Immature natural killer cell (primary cell): ENCODE results near the gene ABHD8. TPM values are rescaled to one million over a fixed set of nuclear protein-coding genes. Genes with fewer than 3 reads are reported as not detected.
A peak's percentile ranks its signal among the peaks of the same experiment; 100 is the strongest.

Experiments
- DNase-seq, 3 donors: peaks; one replicate each; pipeline ENCODE4 v3.0.0; 2022; ENCODE audit warnings: mixed read lengths in 1 of 3
- H3K27ac Mint-ChIP-seq, 6 donors: one replicate each; pipeline ENCODE4 v1.8.0; 2020; ENCODE audit warnings: mixed read lengths in 6 of 6, mild to moderate bottlenecking in 5 of 6, inconsistent platforms in 4 of 6, moderate library complexity in 3 of 6
- H3K27me3 Mint-ChIP-seq, 3 donors: one replicate each; pipeline ENCODE4 v1.8.0; 2020 to 2021; ENCODE audit warnings: low read depth in 3 of 3, mild to moderate bottlenecking in 3 of 3, mixed read lengths in 3 of 3, moderate library complexity in 3 of 3, inconsistent platforms in 1 of 3
- H3K36me3 Mint-ChIP-seq, 3 donors: one replicate each; pipeline ENCODE4 v1.8.0; 2020; ENCODE audit warnings: mixed read lengths in 3 of 3, inconsistent platforms in 2 of 3, mild to moderate bottlenecking in 2 of 3
- H3K4me1 Mint-ChIP-seq, 2 donors: one replicate each; pipeline ENCODE4 v1.8.0; 2020; ENCODE audit warnings: inconsistent platforms in 2 of 2, mild to moderate bottlenecking in 2 of 2, mixed read lengths in 2 of 2, moderate library complexity in 1 of 2
- H3K4me3 Mint-ChIP-seq, 5 donors: one replicate each; pipeline ENCODE4 v1.8.0; 2020; ENCODE audit warnings: mild to moderate bottlenecking in 5 of 5, mixed read lengths in 5 of 5, inconsistent platforms in 3 of 5, moderate library complexity in 3 of 5
- H3K9me3 Mint-ChIP-seq, 6 donors: one replicate each; pipeline ENCODE4 v1.8.0; 2020; ENCODE audit warnings: mild to moderate bottlenecking in 6 of 6, mixed read lengths in 6 of 6, inconsistent platforms in 4 of 6, moderate library complexity in 3 of 6
- polyA plus RNA-seq, 3 donors: library from polyadenylated mRNA; unstranded; fragments of 300-500 nt; fragmentation: Illumina TruSeq; gene quantifications; one replicate each; pipeline ENCODE4 v1.2.3, GENCODE V29; 2021

Gene ABHD8
- polyA plus RNA-seq, 3 donors from 2014 or later = 7.5 to 10.3 (median 8.3) TPM

DNA sequence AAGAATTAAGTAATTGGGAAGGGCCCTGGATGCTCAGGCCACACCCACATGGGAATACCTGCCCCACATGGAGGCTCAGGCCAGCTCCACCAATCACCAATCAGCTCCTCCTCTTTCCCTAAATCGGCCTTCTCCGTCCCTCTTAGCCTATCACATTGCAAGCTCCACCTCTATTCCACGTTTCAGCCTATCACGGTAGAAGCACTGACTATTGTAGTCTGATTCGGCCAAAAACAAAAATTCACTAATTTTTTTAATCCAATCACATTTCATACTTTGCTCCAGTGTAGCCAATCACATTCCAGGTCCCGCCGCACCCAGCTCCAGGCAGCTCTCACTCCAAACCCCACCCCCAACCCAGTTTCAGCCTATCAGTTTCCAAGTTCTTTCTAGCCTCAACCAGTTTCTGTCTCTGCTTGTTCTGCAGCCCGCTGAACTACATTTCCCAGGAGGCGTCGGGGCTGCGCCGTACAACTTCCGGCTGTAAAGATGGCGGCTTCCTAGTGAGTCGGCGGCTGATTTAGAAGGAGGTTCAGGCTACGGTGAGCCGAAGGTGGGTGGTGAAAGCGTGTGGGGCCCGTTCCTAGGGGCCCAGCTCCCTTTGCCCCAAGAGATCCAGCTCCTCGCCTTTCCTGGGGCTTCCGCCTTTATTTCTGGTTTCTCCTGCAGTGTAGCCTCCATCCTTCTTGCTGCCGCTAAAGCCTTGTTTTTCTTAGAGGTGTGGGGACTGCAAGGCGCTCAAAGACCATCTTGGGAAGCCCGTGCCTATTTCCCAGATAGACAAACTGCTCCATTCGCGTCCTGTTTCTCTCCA is 36.0 kb downstream of the ABHD8 start, which contains the start of gene BABAM1:
Gene BABAM1, plus strand, starts transcription at position 469 of the 814 bp plus-strand sequence. CDS start 1,364 bp downstream, outside the sequence.
- no peaks in the 10 kb centered on the region for H3K9me3 Mint-ChIP-seq
- DNase-seq = peak; percentile 97
- H3K4me1 Mint-ChIP-seq = peaks cover 18 to 19% of the 10 kb centered on the region in 2 donors
- H3K36me3 Mint-ChIP-seq = peaks cover 0 to 10% (median 0%) of the 10 kb centered on the region in 3 donors
- peak within 1 kb of the TSS; percentile 71 to 89 (median 82) for H3K4me3 Mint-ChIP-seq
- H3K27me3 Mint-ChIP-seq = peaks cover 5 to 9% (median 6%) of the 10 kb centered on the region in 3 donors
- peak within 1 kb of the TSS; percentile 65 to 94 (median 84) for H3K27ac Mint-ChIP-seq

DNA sequence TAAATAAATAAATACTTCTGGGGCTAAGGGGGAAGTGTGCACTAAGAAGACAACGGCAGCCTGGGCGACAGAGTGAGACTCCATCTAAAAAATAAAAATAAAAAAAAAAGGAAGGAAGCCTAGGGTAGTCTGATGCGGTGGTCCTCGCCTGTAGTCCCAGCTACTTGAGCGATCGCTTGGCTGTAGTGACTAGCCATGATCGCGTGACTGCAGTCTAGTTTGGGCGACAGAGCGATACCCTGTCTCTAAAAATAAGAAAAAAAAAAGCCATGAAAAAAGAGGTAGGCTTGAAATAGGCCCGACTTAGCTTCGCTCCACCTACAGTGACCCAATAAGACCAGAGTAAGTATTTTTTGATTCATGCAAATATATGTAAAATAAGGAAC is 36.6 kb downstream of the ABHD8 start:
- Mint-ChIP-seq H3K4me1 (peaks cover 18 to 19% of the 10 kb centered on the region in 2 donors), H3K9me3 (no peaks in the 10 kb centered on the region), H3K4me3 (peak overlapping the region; percentile 71 to 89 (median 82)), H3K36me3 (peaks cover 0 to 9% (median 0%) of the 10 kb centered on the region in 3 donors), H3K27ac (peak overlapping the region; percentile 65 to 94 (median 84)), H3K27me3 (peaks cover 5 to 9% (median 6%) of the 10 kb centered on the region in 3 donors)
- DNase-seq = no peak

DNA sequence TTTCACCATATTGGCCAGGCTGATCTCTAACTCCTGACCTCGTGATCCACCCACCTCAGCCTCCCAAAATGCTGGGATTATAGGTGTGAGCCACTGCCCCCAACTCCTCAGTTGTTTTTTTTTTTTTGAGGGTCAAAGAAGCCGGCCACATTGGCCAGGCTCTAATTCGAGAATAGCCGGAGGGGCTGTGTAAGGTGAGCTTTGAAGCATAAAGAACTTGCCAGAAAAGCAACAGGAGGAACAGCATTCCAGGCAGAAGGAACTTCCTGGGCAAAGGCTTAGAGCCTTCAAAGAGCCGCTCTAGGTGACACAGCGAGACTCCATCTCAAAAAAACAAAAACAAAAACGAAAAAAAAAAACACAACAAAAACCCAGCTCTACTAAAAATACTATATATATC is 37.2 kb downstream of the ABHD8 start:
- Mint-ChIP-seq H3K36me3 (peaks cover 0 to 4% (median 0%) of the 10 kb centered on the region in 3 donors), H3K27ac (no peak overlapping the region)

DNA sequence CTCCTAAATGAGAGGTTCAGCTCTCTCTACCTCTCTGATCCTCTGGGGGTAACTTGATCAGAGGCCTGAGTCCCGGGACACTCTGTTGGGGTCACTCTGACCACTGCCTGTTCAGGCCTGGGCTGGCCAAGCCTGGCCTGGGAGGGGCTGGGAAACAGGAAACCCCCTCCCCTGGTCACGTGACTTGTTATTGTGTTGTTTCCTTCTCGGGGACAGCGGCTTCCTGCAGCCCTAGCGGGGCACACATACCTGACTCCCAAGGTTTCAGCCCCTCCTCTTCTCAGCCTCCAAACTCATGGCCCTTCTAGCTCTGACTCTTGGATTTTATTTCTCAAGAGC is 38.6 kb downstream of the ABHD8 start, which contains the start of gene USHBP1:
Gene USHBP1, minus strand, starts transcription at position 105 of the 339 bp plus-strand sequence. CDS start 446 bp downstream, outside the sequence.
- Mint-ChIP-seq H3K9me3 (no peaks in the 10 kb centered on the region), H3K4me1 (peaks cover 22 to 24% of the 10 kb centered on the region in 2 donors), H3K27ac (no peak within 1 kb of the TSS), H3K36me3 (no peaks in the 10 kb centered on the region), H3K27me3 (peaks cover 6 to 9% (median 7%) of the 10 kb centered on the region in 3 donors), H3K4me3 (no peak within 1 kb of the TSS)
- no peak for DNase-seq

More for the DNA sequence above, 37.2 kb downstream of the ABHD8 start:
- Mint-ChIP-seq H3K4me3 (no peak overlapping the region), H3K27me3 (peaks cover 5 to 9% (median 6%) of the 10 kb centered on the region in 3 donors), H3K4me1 (peaks cover 19% of the 10 kb centered on the region in 2 donors), H3K9me3 (no peaks in the 10 kb centered on the region)
- no peak for DNase-seq

DNA sequence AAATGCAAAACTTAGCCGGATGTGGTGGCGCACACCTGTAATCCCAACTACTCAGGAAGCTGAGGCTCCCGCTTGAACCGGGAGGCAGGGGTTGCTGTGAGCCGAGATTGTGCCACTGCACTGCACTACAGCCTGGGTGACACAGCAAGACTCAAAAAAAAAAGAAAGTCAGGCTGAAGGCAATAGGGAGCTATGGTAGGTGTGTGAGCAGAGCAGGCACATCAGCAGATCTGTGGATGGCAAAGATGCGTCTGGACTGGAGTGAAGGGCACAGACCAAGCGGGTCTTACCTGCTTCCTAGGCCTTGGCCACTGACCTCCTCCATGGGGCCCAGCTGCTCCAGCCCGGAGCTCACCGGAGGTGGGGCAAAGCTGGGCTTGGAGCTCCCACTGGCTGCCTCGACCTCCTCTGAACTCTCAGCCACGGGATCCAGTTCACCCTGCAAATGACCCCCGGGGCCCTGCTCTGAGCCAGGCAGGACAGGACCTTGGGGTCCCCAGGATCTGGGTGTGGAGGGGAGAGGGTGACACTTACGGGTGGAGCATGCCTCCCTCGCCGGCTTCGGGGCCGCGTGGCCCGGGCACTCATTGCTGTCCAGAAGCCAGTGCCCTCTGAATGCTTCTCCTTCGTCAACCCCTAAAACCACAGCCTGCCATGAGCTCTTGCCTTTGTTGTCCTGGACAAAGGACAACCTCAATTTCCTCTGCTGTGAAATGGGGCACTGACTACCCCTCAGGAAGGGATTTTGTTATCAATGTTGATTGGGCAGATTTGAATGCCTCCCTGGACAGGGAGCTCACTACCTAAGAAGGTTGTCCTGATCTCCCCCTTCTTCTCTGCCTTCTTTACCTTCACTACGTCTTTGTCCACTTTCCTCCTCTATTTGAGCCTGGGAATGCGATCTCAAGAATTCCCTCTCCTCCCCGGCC is 39.2 kb downstream of the ABHD8 start:
- H3K4me1 Mint-ChIP-seq = peaks cover 22 to 24% of the 10 kb centered on the region in 2 donors
- no peaks in the 10 kb centered on the region for H3K36me3 Mint-ChIP-seq
- H3K27me3 Mint-ChIP-seq = peaks cover 6 to 9% (median 9%) of the 10 kb centered on the region in 3 donors
- DNase-seq = no peak
- H3K4me3 Mint-ChIP-seq = no peak overlapping the region
- no peak overlapping the region for H3K27ac Mint-ChIP-seq
- H3K9me3 Mint-ChIP-seq = no peaks in the 10 kb centered on the region

DNA sequence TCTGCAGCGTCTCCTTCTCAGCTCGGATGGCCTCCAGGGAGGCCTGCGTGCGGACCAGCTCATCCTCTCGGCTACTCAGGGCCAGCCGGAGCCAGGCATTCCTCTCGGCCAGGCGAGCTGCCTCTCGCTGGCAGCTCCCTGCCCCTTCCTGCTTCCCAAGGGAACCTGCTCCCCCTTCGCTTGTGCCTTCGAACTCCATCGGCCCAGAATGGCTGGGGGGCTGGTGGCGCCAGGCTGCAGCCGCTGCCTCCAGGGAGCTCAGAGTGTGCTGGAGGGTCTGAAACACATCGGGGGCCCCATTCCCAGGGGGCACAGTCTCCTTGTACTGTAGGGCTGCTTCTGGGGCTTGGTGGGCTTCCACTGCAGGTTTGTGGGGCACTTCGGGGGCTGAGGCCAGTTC is 40.7 kb downstream of the ABHD8 start:
- H3K4me1 Mint-ChIP-seq = peaks cover 16 to 17% of the 10 kb centered on the region in 2 donors
- no peak overlapping the region for H3K4me3 Mint-ChIP-seq
- peaks cover 6 to 9% (median 9%) of the 10 kb centered on the region in 3 donors for H3K27me3 Mint-ChIP-seq
- no peaks in the 10 kb centered on the region for H3K36me3 Mint-ChIP-seq
- H3K27ac Mint-ChIP-seq = no peak overlapping the region
- H3K9me3 Mint-ChIP-seq = no peaks in the 10 kb centered on the region
- DNase-seq = no peak

DNA sequence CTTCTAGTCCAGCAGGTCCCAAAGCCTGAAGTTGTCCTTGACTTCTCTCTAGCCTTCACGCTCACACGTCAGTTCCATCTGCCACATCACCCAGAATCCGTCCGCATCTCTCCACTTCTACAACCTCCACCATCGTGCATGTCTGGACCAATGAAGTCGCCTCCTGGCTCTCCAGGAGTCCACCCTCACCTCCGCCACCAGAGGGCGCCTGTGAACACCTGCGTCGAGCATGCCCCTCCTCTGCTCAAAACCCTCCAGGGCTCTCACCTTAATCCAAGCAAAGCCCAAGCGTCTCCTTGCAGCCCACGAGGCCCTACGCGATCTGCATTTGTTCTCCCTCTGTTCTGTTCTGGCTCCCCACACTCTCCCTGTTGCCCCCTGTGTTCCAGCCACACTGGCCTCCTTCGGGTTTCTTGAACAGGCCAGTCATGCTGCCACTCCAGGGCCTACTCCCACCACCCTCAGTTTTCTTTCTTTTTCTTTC is 42.3 kb downstream of the ABHD8 start:
- Mint-ChIP-seq H3K4me3 (no peak overlapping the region), H3K4me1 (peaks cover 5 to 6% of the 10 kb centered on the region in 2 donors), H3K27me3 (peaks cover 0 to 4% (median 2%) of the 10 kb centered on the region in 3 donors), H3K9me3 (no peaks in the 10 kb centered on the region), H3K36me3 (no peaks in the 10 kb centered on the region), H3K27ac (no peak overlapping the region)
- DNase-seq = peak; percentile 76 to 84 (median 82)

DNA sequence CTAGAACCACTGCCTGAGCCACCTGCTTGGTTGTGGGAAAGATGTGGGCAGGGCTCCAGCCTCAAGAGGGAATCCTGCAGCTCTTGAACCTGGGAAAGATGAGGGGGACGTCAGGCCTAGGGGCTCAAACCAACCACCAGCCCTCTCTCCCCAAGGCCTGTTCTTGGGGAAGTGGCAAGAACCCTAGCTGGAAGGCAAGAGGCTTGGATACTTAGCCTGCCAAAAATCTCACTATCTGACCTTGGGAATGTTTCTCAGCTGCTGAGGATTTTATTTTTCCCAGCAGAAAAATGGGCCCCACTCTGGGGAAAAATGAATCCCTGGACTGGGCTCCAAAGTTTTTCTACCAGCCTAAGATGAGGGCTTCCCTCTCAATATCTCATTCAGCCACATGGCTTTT is 43.3 kb downstream of the ABHD8 start:
- Mint-ChIP-seq H3K36me3 (no peaks in the 10 kb centered on the region), H3K4me3 (no peak overlapping the region), H3K4me1 (peaks cover 5 to 6% of the 10 kb centered on the region in 2 donors), H3K9me3 (no peaks in the 10 kb centered on the region), H3K27me3 (peaks cover 0 to 4% (median 2%) of the 10 kb centered on the region in 3 donors), H3K27ac (no peak overlapping the region)
- DNase-seq = no peak

DNA sequence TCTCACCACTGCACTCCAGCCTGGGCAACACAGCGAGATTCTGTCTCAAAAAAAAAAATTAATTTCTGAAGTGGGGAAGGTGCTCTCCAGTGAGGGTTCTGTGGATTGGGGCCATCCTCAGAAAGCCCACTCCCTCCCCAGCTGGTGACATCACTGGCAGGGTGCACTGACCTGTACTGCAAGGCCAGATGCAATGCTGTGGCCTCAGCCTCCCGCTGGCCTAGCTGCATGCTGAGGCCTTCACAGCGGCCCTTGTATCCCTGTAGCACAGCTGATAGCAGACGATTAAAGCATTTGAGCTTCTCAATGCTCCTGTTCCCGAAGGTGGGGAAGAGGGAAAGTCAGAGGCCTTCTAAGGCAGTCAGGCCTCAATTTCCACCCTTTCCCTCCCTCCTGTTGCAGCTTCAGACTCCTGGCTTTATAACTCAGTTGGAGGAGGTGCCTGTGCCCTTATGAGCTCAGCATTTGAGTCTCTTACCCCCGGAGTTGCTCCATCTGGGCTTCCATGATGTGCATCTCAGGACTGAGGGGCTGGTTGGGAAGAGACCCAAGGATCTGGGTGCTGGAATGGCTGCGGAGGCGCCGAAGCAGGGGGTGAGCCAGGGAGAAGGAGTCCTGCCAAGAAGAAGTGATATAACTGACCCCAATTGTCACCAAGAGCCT is 44.0 kb downstream of the ABHD8 start:
- H3K4me1 Mint-ChIP-seq = peaks cover 3 to 6% of the 10 kb centered on the region in 2 donors
- H3K36me3 Mint-ChIP-seq = no peaks in the 10 kb centered on the region
- H3K27me3 Mint-ChIP-seq = peaks cover 0 to 6% (median 0%) of the 10 kb centered on the region in 3 donors
- H3K27ac Mint-ChIP-seq = no peak overlapping the region
- H3K4me3 Mint-ChIP-seq = no peak overlapping the region
- DNase-seq = no peak
- no peaks in the 10 kb centered on the region for H3K9me3 Mint-ChIP-seq

DNA sequence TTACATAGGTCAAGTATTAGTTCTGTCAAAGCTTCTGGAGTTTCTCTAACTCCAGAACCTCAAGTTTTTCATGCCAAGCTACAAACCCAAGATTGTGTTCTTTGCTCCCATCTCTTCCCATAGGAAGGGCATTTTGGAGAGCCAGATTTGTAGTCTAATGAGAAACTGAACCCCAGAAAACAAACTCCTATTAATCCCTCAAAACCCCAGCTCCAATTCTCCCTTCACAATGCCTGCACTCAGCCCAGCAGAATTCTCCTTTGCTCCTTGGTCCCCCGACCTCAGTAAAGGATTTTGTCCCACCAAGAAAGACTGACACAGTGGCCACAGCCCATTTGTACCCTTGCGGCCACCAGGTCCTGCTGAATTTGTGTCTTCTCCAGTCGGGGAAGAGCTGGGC is 47.1 kb downstream of the ABHD8 start:
- peaks cover 0 to 6% (median 2%) of the 10 kb centered on the region in 3 donors for H3K27me3 Mint-ChIP-seq
- no peak for DNase-seq
- no peak overlapping the region for H3K27ac Mint-ChIP-seq
- peaks cover 3 to 6% of the 10 kb centered on the region in 2 donors for H3K4me1 Mint-ChIP-seq
- H3K9me3 Mint-ChIP-seq = no peaks in the 10 kb centered on the region
- no peak overlapping the region for H3K4me3 Mint-ChIP-seq
- H3K36me3 Mint-ChIP-seq = no peaks in the 10 kb centered on the region

DNA sequence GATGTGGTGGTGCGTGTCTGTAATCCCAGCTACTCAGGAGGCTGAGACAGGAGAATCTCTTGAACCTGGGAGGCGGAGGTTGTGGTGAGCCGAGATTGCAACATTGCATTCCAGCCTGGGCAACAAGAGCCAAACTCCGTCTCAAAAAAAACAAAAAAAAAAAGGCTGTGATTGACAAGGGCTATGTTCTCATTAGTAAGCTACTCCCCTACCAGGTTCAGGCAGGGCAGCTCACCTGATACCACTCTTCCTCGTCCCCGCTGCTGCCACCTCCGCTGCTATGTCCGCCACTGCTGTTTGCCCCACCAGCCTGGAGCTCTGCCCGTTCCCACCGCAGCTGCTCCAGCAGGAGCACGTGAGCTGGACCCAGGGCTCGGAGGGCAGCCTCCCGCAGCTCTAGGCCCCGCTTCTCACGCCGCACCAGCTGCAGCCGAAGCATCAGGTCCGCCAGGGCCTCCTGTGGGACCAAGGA is 48.0 kb downstream of the ABHD8 start:
- no peak overlapping the region for H3K4me3 Mint-ChIP-seq
- no peaks in the 10 kb centered on the region for H3K9me3 Mint-ChIP-seq
- H3K27me3 Mint-ChIP-seq = peaks cover 0 to 4% (median 2%) of the 10 kb centered on the region in 3 donors
- no peak for DNase-seq
- no peaks in the 10 kb centered on the region for H3K36me3 Mint-ChIP-seq
- no peak overlapping the region for H3K27ac Mint-ChIP-seq
- H3K4me1 Mint-ChIP-seq = no peaks in the 10 kb centered on the region

DNA sequence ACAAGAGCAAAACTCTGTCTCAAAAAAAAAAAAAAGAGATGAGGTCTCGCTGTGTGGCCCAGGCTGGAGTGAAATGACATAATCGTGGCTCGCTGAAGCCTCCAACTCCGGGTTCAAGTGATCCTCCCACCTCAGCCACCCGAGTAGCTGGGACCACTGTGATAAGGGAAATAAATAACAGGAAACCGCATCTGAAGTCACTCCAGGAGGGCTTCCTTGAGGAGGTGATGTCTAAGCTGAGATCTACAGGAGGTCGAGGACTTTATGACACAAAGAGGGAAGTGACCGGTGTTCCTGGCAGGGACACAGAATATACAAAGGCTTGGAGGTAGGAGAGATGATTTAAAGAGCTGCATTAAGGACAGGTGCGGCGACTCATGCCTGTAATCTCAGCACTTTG is 48.6 kb downstream of the ABHD8 start:
- DNase-seq = no peak
- no peak overlapping the region for H3K27ac Mint-ChIP-seq
- no peak overlapping the region for H3K4me3 Mint-ChIP-seq
- H3K4me1 Mint-ChIP-seq = no peaks in the 10 kb centered on the region
- H3K9me3 Mint-ChIP-seq = no peaks in the 10 kb centered on the region
- peaks cover 0 to 4% (median 2%) of the 10 kb centered on the region in 3 donors for H3K27me3 Mint-ChIP-seq
- H3K36me3 Mint-ChIP-seq = no peaks in the 10 kb centered on the region
